HG03342 (cell line): ENCODE data around the gene PTS.

Experiments used
- ATAC-seq: cut with Tn5 transposase; IDR thresholded peaks from one replicate; pipeline ENCODE4 v1.9.1; 2021; ENCODE audit warnings: mild to moderate bottlenecking, moderate library complexity; ENCODE audit not compliant: unreplicated experiment

Gene PTS

DNA sequence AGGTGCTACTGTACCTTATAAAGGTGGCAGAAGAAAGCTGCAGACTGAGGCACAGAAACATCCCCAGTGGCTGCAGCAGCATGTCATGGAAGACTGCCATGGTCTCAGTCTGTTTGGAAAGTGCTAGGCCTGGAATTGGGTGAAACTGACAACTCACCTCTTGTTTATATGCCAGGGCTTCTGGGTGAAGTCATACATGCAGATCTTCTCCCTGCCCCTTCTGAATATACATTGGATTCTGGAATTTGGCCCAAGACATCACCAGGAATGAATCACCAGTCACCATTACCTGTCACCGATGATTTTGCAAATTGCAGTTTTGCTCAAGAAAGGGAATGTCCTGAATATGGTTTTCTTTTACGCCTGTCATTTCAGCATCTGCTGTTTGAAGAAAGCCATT lies 34.3 kb downstream of the PTS start, which contains the start of gene PLET1:
Gene PLET1, minus strand, starts transcription at position 371 of the 400 bp plus-strand sequence. Its CDS starts 271 bp downstream, at position 100.
- ATAC-seq: no peak

DNA sequence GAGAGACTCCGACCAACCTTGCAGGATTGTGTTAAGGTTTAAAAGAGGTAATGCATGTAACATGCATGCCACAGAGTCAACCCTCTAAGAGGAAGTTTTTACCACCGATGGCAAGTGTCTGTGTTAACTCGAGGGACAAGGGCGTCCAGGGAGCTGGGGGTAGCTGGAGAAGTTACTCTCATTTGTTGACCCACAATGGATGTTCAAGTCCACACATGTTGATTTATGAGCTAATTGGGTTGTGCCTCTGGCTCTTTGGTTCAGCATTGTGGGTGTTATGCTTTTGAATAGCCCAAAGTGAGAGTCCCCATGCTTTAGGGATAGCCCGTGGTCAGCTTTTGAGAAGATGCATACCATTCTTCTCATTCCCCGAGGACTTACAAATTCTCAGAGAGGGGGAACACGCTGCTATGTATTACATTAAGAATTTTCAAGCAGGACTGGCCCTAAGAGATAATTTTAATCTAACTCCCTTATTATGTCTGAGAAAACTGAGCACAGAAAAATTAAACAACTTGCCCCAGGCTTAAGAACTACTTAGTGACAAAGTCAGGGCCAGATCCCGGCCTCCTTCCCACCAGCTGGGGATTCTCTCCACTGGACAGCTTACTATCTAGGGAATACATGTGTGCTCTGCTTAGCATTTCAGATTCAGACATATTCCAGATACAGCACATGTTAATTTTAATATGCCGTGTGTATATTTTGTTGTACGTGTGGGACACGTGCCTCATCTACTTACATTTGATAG lies 39.6 kb downstream of the PTS start:
- no peak for ATAC-seq

DNA sequence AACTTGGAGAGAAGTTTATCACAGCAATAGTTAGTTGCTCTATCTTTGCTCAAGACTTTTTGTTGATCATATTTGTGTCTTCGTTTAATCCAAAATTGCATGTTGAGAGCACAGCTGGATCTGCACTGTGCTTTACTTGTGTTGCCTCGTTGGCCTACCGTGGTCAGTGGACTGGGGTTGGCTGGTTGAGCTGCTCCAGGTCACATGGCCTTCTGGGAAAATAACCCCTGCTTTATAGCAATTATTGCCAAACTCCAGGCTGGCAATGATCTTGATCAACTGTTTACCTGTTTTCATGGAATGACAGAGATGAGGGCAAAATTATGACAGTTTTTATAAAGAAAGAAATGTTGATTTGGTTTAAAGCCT lies 40.2 kb downstream of the PTS start:
- ATAC-seq: no peak

DNA sequence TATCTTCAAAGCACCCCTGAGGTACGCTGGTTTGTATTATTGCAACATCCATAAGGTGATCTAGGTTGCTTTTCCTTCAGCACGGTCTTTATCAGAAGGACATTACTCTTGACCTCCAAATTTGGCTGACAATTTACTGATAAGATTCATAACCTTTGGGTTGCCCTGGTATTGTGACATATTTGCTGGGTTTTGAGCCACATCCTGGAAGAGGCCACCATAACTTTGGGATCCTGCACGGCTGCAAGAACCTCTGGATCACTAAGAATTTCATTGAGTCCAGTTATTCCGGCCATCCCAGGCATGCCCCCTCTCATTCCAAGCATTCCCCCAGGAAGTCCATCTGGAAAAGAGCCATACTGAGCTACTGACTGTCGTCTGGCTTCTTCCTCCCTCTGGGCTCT lies 41.0 kb downstream of the PTS start:
- ATAC-seq: no peak

DNA sequence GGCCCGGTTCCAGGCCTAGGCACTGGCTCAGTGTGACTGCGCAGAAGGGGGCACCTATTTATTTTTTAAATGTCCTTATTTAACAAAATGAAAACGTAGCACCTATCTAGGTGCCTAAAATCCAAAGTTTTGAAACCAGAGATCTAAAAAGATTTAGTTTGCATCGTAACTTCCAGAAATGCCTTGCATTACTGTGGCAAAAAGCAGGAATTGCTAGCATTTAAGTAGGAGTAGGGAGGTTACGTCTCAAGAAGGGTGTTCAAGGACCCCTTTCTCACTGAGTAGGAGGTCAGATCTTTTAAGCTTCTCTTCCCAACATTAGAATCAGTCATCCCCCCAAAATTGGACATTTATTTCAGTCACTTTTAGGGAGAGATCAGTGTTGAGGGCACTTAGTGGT lies 42.2 kb downstream of the PTS start:
- no peak for ATAC-seq

DNA sequence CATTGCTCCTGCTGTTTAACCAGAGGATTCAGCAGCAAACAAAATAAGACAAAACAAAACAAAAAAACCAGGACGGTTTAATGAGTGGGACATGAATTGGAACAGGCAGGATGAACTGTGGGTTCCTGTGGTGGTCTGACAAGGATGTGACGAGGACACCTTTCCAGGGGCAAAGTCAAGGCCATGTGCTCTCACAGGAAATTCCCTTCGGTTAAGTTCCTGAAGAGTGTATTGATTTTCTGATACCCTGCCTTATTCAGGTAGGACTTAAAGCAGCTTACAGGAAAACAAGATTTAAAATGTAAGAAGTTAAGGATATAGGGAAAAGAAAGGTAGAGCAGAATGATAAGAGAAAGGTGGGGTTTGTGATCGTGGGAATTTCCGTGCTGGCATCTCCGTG lies 42.9 kb downstream of the PTS start:
- no peak for ATAC-seq

DNA sequence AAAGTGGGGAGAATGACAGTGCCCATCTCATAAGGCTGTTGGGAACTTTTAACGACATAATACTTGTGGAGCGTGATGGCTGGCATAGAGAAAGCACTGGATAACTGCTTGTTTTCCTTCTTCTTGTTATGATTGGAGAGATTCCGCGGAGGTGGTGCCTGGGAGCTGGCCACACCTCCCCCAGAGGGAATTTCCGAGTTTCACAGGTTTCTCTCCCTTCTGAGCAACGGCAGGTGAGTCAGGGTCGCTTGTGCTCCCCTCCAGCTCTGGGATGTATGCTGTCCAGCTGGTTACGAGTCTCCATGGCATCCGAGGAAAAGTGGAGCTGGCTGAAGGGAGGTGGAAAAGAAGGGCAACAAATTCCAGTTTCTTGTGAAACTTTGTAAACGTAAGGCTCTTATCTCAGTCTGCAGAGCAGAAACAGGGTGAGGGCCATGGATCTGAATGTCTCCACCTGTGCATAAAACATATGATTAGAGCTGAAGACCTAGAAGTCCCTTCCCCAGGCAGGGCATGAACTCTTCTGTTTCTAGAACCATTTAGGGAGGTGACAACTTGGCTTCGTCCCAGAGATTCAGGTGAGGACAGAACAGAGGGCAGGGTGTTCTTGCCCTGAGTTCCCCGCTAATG lies 44.4 kb downstream of the PTS start:
- no peak for ATAC-seq

DNA sequence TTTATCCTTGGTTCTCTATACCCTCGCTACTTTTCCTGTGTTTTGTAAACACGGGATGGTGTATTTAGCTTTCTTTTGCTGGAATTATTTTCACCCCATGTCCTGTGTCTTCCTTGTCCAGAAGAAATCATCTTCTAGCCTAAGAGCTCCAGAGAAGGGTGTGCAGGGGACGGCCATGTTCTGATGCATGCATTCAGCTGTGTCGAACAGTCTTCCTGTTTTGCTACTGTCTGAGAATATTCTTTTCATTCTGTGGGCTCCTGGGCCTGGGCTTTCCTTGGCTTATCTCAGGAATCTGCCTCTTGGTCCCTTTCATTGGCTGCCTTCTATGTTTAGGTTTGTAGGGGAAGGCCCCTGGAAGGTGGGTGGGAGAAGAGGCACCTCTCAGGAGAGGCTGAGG lies 45.0 kb downstream of the PTS start:
- no peak for ATAC-seq

DNA sequence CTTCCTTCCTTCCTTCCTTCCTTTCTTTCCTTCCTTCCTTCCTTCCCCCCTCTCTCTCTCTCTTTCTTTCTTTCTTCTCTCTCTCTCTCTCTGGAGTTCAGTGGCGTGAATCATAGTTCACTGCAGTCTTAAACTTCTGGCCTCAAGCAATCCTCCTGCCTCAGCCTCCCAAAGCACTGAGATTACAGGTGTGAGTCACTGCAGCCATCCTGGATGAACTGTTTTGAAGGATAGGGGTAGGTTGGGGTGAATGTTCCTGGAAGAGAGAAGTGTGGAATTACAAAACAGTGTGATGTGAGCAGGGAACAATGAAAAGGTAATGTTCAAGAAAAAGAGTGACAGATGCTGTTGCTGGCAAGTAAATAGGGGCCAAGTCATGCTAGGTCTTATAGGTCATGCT lies 46.8 kb downstream of the PTS start:
- no peak for ATAC-seq

DNA sequence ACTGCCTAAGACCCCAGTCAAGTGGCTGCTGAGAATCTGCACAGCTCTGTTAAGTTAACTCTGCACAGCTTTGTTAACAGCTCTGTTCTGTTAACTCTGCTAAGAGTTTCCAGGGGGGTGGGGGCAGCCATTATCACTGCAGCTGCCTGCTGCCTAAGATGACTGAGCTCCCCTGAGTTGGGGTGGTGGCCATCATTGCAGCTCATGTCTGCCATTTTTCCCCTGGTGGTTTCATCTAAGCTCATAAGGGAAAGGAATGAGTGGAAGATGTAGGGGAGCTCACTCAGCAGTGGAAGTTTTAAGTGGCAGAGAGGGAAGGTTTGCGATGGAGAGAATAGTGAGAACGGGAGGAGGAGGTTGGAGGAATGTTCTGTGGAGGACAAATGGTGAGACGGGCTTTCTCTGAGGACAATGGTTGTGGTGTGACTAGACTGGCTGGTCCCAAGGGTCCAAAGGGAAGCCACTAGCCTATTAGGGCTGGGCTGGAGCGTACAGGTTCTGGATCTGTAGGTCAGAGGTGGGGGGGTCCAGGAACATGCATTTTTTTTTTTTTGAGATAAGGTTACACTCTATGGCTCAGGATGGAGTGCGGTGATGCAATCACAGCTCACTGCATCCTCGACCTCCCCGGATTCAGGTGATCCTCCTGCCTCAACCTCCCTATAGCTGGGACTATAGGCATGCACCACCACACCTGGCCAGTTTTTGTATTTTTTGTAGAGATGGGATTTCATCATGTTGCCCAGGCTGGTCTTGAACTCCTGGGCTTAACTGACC lies 48.0 kb downstream of the PTS start:
- no peak for ATAC-seq

DNA sequence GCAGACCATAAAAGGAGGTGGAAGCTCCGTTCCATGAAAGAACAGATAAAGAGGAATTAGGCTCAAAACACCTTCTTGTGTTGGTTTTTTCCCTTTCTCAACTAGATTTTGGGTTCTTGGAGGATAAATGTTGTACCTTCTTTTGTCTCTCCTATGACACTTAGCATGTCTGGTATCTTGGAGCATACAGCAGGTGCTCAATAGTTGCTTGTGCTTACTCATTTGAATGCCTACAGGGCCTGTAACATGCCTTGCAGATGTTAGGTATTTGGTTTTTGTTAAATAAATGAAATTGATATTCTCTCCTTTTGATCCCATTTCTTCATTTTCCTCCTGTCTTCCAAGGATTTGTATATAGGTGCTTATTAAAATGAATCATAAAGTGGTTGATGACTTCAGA lies 50.8 kb downstream of the PTS start:
- ATAC-seq: no peak

DNA sequence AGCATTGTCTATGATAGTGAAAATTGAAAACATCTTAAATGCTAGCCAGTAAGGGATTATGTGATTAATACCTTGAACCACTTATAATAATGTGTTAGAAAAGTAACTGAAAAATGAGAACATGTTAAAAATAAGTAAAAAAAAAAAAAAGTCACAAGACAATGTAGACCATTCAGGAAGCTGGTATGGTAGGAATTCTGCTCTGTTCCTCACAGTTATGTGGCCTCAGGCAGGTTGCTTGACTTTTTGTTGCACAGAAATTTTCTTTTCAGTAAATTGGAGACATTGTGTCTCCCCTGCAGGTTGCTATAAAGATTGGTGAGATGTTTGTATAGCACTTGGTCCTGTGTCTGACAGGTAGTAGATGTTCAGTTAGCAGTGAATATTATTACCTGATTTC lies 51.7 kb downstream of the PTS start:
- no peak for ATAC-seq

DNA sequence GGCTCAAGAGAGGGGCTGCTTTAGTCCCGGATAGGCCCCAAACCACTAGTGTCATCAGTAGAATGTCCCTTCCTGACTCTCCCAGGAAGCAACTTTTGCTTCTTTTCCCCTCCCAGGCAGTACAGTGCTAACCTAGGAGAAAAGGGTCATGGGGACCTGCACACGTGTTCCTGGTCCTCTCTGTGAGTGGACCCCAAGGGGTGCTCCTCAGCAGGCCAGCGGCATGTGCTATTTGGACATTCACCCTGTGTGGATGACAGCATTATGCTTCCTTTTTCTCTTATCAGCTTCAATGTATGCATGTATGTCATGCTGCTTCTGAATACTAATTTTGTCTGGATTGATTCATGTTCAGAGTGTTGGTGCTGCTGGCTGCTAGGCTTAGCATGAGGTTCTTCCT lies 52.6 kb downstream of the PTS start:
- ATAC-seq: no peak

DNA sequence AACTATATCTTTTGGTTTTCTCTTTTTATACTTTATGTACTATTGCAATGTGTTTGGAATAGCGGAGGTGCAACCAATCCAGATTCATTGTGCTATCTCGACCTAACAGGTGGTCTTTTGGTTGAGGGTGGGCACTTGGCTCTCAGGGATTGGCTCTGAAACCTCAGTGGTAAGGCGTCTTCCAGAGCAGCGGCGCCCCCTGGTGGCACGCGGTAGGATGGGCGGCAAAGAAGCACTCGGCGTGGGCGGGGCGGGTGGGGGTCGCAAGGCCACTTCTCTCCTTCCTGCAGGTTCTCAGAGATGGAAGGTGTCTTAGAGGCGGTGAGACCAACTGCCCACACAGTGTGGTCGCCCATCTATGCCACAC lies 53.7 kb downstream of the PTS start:
- ATAC-seq: peak; percentile 59

DNA sequence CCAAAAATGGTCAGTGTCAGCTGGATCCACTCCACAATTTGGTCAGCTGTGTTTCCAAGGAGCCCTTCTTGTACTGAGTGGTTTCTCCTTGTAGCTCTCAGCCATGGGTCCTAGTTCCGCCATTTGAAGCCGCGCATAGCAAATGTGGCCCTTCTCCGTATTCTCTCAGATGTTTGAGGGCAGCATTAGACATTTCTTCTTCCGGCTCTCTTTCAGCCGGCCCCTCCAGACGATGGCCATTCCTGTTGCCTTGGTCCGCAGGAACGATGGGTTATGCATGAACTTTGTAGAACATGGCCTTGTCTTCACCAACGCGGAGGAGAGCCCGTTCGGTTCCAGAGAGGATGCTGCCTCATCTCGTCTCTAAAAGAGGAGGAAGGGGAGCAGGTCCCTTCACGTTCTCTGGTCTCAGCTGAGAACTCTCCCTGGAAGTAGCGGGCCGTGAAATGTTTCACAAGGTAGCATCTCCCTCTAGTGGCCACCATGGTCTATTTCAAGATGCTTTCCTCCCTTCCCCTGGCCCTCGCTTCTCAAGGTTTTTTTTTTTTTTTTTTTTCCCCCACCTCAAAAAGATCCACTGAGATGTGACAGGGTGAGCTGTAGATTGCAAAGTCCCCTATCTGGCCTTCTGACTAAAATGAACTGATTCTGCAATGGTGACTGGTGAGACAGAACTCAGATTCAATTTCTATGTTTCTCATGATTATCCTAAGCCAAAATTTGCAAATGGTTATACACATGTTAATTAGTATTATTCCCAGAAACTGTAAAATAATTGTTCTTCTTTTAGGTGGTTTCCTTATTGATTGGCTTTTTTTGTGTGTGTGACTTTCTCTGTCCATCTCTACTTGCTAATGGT lies 54.3 kb downstream of the PTS start:
- peak; percentile 86 for ATAC-seq

DNA sequence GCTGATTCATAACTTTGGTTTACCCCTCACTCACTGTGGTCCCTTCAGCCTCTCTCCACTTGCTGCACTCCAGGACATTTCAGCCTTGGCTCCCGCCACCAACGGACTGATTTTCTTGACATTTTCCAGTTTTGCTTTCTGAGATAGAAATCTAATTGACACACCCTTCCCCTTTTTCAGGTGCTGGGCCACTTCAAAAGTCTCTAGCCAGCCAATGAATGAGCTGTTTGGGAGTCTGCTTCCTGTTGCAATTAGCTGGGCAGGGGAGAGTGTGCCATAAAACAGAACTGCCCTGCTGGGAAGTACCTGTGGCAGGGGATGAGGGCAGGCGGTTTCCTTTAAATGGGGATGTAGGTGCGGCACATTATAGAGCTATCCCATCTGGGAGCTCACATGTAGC lies 55.5 kb downstream of the PTS start:
- no peak for ATAC-seq
